ENCODE measurements around the gene RPS17. TPM values are rescaled to one million over a fixed set of nuclear protein-coding genes. Genes with fewer than 3 reads are reported as not detected.
A peak's percentile ranks its signal among the peaks of the same experiment; 100 is the strongest.
"Not testable (repeated sequence)": the region's sequence is repeated elsewhere in the genome, so short reads cannot be mapped to it uniquely, and the experiment has no call there.

The RPS17 gene
- total and polyA plus RNA-seq, 2 of the 4 experiments (the other 2 are of a cell fraction) = 2,617 to 4,201 TPM

- Histone ChIP-seq H4K5ac (ENCODE audit: low read depth, low read length) (no peak overlapping the region), H2BK5ac (ENCODE audit: low read depth, low read length, poor library complexity, severe bottlenecking) (no peak overlapping the region), H3K4ac (ENCODE audit: low read depth, low read length) (no peak overlapping the region), H4K8ac (ENCODE audit: low read depth in 2 of 2, low read length in 2 of 2) (no peak overlapping the region), H4K20me1 (ENCODE audit: insufficient read depth, low read length) (no peaks in the 10 kb centered on the region; the same call in 1 of the 2 replicates), H3K9me3 (ENCODE audit: control insufficient read depth, insufficient read depth, low read length) (no peaks in the 10 kb centered on the region), H3K4me2 (ENCODE audit: low read depth, low read length) (no peak overlapping the region), H3K56ac (ENCODE audit: extremely low read depth, insufficient read depth, low read length) (no peak overlapping the region), H3K79me1 (ENCODE audit: low read depth in 1 of 2, low read length in 2 of 2) (0 out of 4 replicates have a peak, but pooled peaks cover 0 to 5% of the 10 kb centered on the region in 2 experiments), H3K9ac (ENCODE audit: low read depth, low read length) (no peak overlapping the region), H2BK20ac (ENCODE audit: low read depth, low read length) (no peak overlapping the region), H2AK9ac (replicated peaks; ENCODE audit: low read depth, low read length, poor library complexity) (peak overlapping the region; percentile 81), H2AK5ac (ENCODE audit: low read depth, low read length) (no peak overlapping the region), H2BK120ac (ENCODE audit: low read depth, low read length) (no peak overlapping the region), H4K91ac (ENCODE audit: insufficient read depth, low read depth, low read length) (no peak overlapping the region), H3K4me3 (ENCODE audit: insufficient read depth, low read depth, low read length) (no peak overlapping the region), H3K27me3 (ENCODE audit: control insufficient read depth, insufficient read depth, low read length) (no peaks in the 10 kb centered on the region), H3K18ac (ENCODE audit: low read depth, low read length) (no peak overlapping the region), H3K14ac (replicated peaks; ENCODE audit: low read depth, low read length) (no peak overlapping the region), H3K4me1 (ENCODE audit: control insufficient read depth, insufficient read depth, low read length) (no peaks in the 10 kb centered on the region; the same call in 1 of the 2 replicates), H2BK15ac (ENCODE audit: low read depth, low read length) (no peak overlapping the region), H3K27ac (ENCODE audit: insufficient read depth, low read length) (no peak overlapping the region), H3K9me1 (ENCODE audit: insufficient read depth, low read length) (0 out of 2 replicates have a peak, but pooled peaks cover 2% of the 10 kb centered on the region), H2AFZ (replicated peaks; ENCODE audit: low read length, poor library complexity) (no peak overlapping the region), H3K23ac (ENCODE audit: low read depth, low read length) (no peak overlapping the region), H3K36me3 (ENCODE audit: control insufficient read depth, insufficient read depth, low read length) (peaks cover 9% of the 10 kb centered on the region; the same call in 1 of the 2 replicates)
- ATAC-seq (ENCODE audit: low read depth) (no peak), DNase-seq (no peak)
- in situ Hi-C loops (cut with MboI; ENCODE audit: low sequenced_read_pairs) = loop anchor here (10.0 kb wide), 3 partner anchors 155 to 475 kb away; no protein-coding TSS in a partner anchor
- CTCF ChIA-PET = interaction anchor here (1.3 to 1.7 kb wide), 2 partner anchors 10 to 13 kb away, joined by 4 to 6 read pairs; partner anchors contain the start of gene RPS17
- TF ChIP-seq CHD1 (IDR thresholded peaks at IDR 0.05; ENCODE audit: low read depth, low read length) (no peak), MXI1 (IDR thresholded peaks at IDR 0.05; ENCODE audit: borderline replicate concordance, low read depth, low read length) (no peak), CTCF (conservative IDR thresholded peaks at IDR 0.05; ENCODE audit: low read depth, low read length) (no peak), MAZ (IDR thresholded peaks at IDR 0.05; ENCODE audit: borderline replicate concordance, low read depth, low read length) (no peak)
- BruUV-seq (replicated peaks) = no TSS peak
- WGBS, 2 experiments (ENCODE audit: extremely low coverage in 2 of 2, insufficient read length in 1 of 2) = no CpG with 5 or more reads among the region's 3 CpGs
- intact Hi-C loops (cut with micrococcal nuclease) = no loop called here
- POLR2A ChIA-PET (ENCODE audit: unreplicated experiment) = no interaction called here
- dilution Hi-C loops (cut with HindIII; ENCODE audit: low sequenced_read_pairs, unreplicated experiment) = no loop called here
Observed at GRCh38 chr15:82530006-82530405, 10.3 kb downstream of the RPS17 start.

- H4K8ac ChIP-seq (ENCODE audit: low read depth in 2 of 2, low read length in 2 of 2); dilution Hi-C loops (cut with HindIII; ENCODE audit: low sequenced_read_pairs, unreplicated experiment); H4K5ac ChIP-seq (ENCODE audit: low read depth, low read length): not testable (repeated sequence)
Observed at GRCh38 chr15:82513587-82513986, 26.7 kb downstream of the RPS17 start.

More at GRCh38 chr15:82513587-82513986, 26.7 kb downstream of the RPS17 start:
- H4K20me1 ChIP-seq (ENCODE audit: insufficient read depth, low read length); H3K4me1 ChIP-seq (ENCODE audit: control insufficient read depth, insufficient read depth, low read length); DNase-seq; H2BK20ac ChIP-seq (ENCODE audit: low read depth, low read length); H3K27me3 ChIP-seq (ENCODE audit: control insufficient read depth, insufficient read depth, low read length); H3K36me3 ChIP-seq (ENCODE audit: control insufficient read depth, insufficient read depth, low read length); H2AK5ac ChIP-seq (ENCODE audit: low read depth, low read length); H3K9me1 ChIP-seq (ENCODE audit: insufficient read depth, low read length); H3K27ac ChIP-seq (ENCODE audit: insufficient read depth, low read length); POLR2A ChIA-PET (ENCODE audit: unreplicated experiment); H3K56ac ChIP-seq (ENCODE audit: extremely low read depth, insufficient read depth, low read length); ATAC-seq (ENCODE audit: low read depth); BruUV-seq (replicated peaks); H4K91ac ChIP-seq (ENCODE audit: insufficient read depth, low read depth, low read length); H3K18ac ChIP-seq (ENCODE audit: low read depth, low read length); H2BK15ac ChIP-seq (ENCODE audit: low read depth, low read length); H3K9ac ChIP-seq (ENCODE audit: low read depth, low read length); H2BK5ac ChIP-seq (ENCODE audit: low read depth, low read length, poor library complexity, severe bottlenecking); H3K23ac ChIP-seq (ENCODE audit: low read depth, low read length); H3K4me2 ChIP-seq (ENCODE audit: low read depth, low read length); H3K79me1 ChIP-seq (ENCODE audit: low read depth in 1 of 2, low read length in 2 of 2); H2BK120ac ChIP-seq (ENCODE audit: low read depth, low read length); H2AK9ac ChIP-seq (replicated peaks; ENCODE audit: low read depth, low read length, poor library complexity); CTCF ChIA-PET; H3K9me3 ChIP-seq (ENCODE audit: control insufficient read depth, insufficient read depth, low read length); H3K4me3 ChIP-seq (ENCODE audit: insufficient read depth, low read depth, low read length); intact Hi-C loops (cut with micrococcal nuclease); H3K14ac ChIP-seq (replicated peaks; ENCODE audit: low read depth, low read length); H2AFZ ChIP-seq (replicated peaks; ENCODE audit: low read length, poor library complexity); in situ Hi-C loops (cut with MboI; ENCODE audit: low sequenced_read_pairs); H3K4ac ChIP-seq (ENCODE audit: low read depth, low read length): not testable (repeated sequence)
- WGBS, 2 experiments (ENCODE audit: extremely low coverage in 2 of 2, insufficient read length in 1 of 2) = no CpG with 5 or more reads among the region's 48 CpGs

All from IMR-90 (cell line).